HepG2 (cell line): ENCODE measurements around the gene SLN. TPM values are rescaled to one million over a fixed set of nuclear protein-coding genes. Genes with fewer than 3 reads are reported as not detected.

Experiments
- ATAC-seq: fragments of 200-7000 bp; cut with Tn5 transposase; 3 replicates; pipeline ENCODE4 v1.9.1; 2020; ENCODE audit warnings: mild to moderate bottlenecking, moderate library complexity
- BruUV-seq: library from RNA; stranded (reverse); fragments of 400-500 nt; replicated peaks from 2 replicates; lab custom pipeline; 2021; lab: Mats Ljungman, UMichigan
- CTCF ChIA-PET: fragments of 300-600 bp; formaldehyde crosslinking; extraction: SDS; loops from one replicate; lab custom pipeline; 2021; ENCODE audit warnings: low total read pairs, inconsistent platforms, low intra/inter-chr PET ratio; lab: Yijun Ruan, JAX
- POLR2A ChIA-PET: fragments of 350-600 bp; sonication (Branson Sonifier 250); formaldehyde crosslinking; loops from one replicate; lab custom pipeline; 2020; ENCODE audit warnings: antibody characterized with exemption, inconsistent platforms; lab: Yijun Ruan, JAX
- DNase-seq: peaks from one replicate; pipeline ENCODE4 v3.0.0-alpha.2; 2015; ENCODE audit warnings: low spot score
- FAIRE-seq: peaks from 3 replicates; lab custom pipeline; 2011; peaks lifted over from hg19 to GRCh38; lab: Jason Lieb, UNC
- H2AFZ ChIP-seq: one replicate; pipeline ENCODE4 v1.6.1; 2011; ENCODE audit warnings: low read length, inconsistent platforms
- H3K27ac ChIP-seq: fragments of 300-600 bp; 3 replicates; pipeline ENCODE4 v1.8.0; 2011; ENCODE audit warnings: mixed run types, mild to moderate bottlenecking, mixed read lengths, low read length, inconsistent platforms; ENCODE audit not compliant: insufficient read depth; ENCODE audit errors: extremely low read length
- H3K27me3 ChIP-seq, 2 experiments: fragments of 200-600 bp in 1 of 2; 2 replicates in 1 of 2; 3 replicates in 1 of 2; pipeline versions ENCODE4 v1.6.0 to v1.8.0; 2011; ENCODE audit warnings: low read length in 2 of 2, mild to moderate bottlenecking in 2 of 2, moderate library complexity in 2 of 2, inconsistent platforms in 1 of 2; ENCODE audit not compliant: insufficient read depth in 2 of 2, control insufficient read depth in 1 of 2
- H3K36me3 ChIP-seq, 2 experiments: fragments of 200-600 bp in 1 of 2; replicated peaks in 1 of 2; 2 replicates in 1 of 2; 3 replicates in 1 of 2; pipeline versions ENCODE4 v1.5.1 to v1.8.0; 2011; ENCODE audit warnings: low read length in 2 of 2, inconsistent platforms in 1 of 2; ENCODE audit not compliant: insufficient read depth in 2 of 2, control insufficient read depth in 1 of 2
- H3K4me1 ChIP-seq: 2 replicates; pipeline ENCODE4 v1.5.1; 2012; ENCODE audit warnings: low read length, inconsistent platforms; ENCODE audit not compliant: insufficient read depth
- H3K4me2 ChIP-seq: 2 replicates; pipeline ENCODE4 v1.6.0; 2011; ENCODE audit warnings: low read depth, low read length, inconsistent platforms
- H3K4me3 ChIP-seq, 3 experiments: fragments of 200-600 bp in 1 of 3; sonication (generic), shearing (Covaris generic) in 1 of 3; replicated peaks in 1 of 3; 2 replicates each; pipeline ENCODE4 v1.5.1; 2011 to 2016; ENCODE audit warnings: low read length in 3 of 3, inconsistent platforms in 2 of 3, low read depth in 2 of 3, mild to moderate bottlenecking in 2 of 3, control low read depth in 1 of 3, mixed read lengths in 1 of 3; ENCODE audit not compliant: insufficient read depth in 1 of 3
- H3K79me2 ChIP-seq: one replicate; pipeline ENCODE4 v1.6.1; 2011; ENCODE audit warnings: low read length, inconsistent platforms; ENCODE audit not compliant: insufficient read depth
- H3K9ac ChIP-seq: 2 replicates; pipeline ENCODE4 v1.6.0; 2011; ENCODE audit warnings: mild to moderate bottlenecking, low read depth, low read length, inconsistent platforms; ENCODE audit not compliant: insufficient read depth
- H3K9me3 ChIP-seq: 2 replicates; pipeline ENCODE4 v1.5.1; 2012; ENCODE audit warnings: mild to moderate bottlenecking, low read length
- H4K20me1 ChIP-seq: 2 replicates; pipeline ENCODE4 v1.6.0; 2011; ENCODE audit warnings: inconsistent platforms, mild to moderate bottlenecking, low read length, moderate library complexity; ENCODE audit not compliant: insufficient read depth
- CENPBD1 ChIP-seq: sonication (generic); formaldehyde crosslinking; IDR thresholded peaks from 2 replicates; pipeline ENCODE4 v1.8.0; 2022; ENCODE audit warnings: missing genetic modification reagents, low read depth, mild to moderate bottlenecking, borderline replicate concordance
- DDIT3 ChIP-seq: sonication (generic); formaldehyde crosslinking; IDR thresholded peaks from 2 replicates; pipeline ENCODE4 v1.4.0; 2020; ENCODE audit warnings: mild to moderate bottlenecking, missing genetic modification reagents
- MNT ChIP-seq: fragments of 450-650 bp; IDR thresholded peaks from 2 replicates; pipeline ENCODE4 v1.6.1; 2016
- WGBS: methylation state at CpG from one replicate; pipeline ENCODE4 v1.1.6; 2017; ENCODE audit warnings: low lambda C conversion rate; 5-methylcytosine and 5-hydroxymethylcytosine counted together
- in situ Hi-C: cut with HindIII; loops from 2 replicates; pipeline ENCODE4 v1.10.0; 2017; ENCODE audit warnings: low pct_unique_long_range_greater_than_20kb; ENCODE audit not compliant: extremely low pct_ligation_motif_present
- intact Hi-C: fragments of 100-400 bp; cut with micrococcal nuclease; formaldehyde crosslinking; loops from one replicate; pipeline ENCODE4 v1.10.0; 2022; ENCODE audit not compliant: unreplicated experiment
- polyA plus RNA-seq, 8 experiments: library from polyadenylated mRNA; depleted of rRNA in 3 of 8; stranded (reverse) in 7 of 8; unstranded in 1 of 8; fragments of >200 nt; fragmentation: Illumina TruSeq in 4 of 8; extraction: Trizol in 4 of 8; gene quantifications; 2 replicates each; pipeline versions ENCODE4 v1.2.1 to v1.2.3, GENCODE V29; 2011 to 2016; ENCODE audit warnings: low read depth in 4 of 8, missing spikeins in 1 of 8, mixed read lengths in 1 of 8; ENCODE audit not compliant: insufficient read depth in 1 of 8
- total RNA-seq, 5 experiments: library from RNA; depleted of rRNA; stranded (reverse); fragments of >200 nt; fragmentation: Illumina TruSeq; extraction: Trizol; gene quantifications; 2 replicates each; pipeline ENCODE4 v1.2.3, GENCODE V29; 2016; ENCODE audit warnings: low read depth in 1 of 5

Gene SLN
- total and polyA plus RNA-seq, 2 of the 13 experiments (the other 11 are each of a cell fraction or from before 2014, with no cell fraction given) = not detected

- Histone ChIP-seq H3K27ac (no peak overlapping the region), H3K4me1 (no peaks in the 10 kb centered on the region), H2AFZ (no peak overlapping the region), H3K9me3 (no peaks in the 10 kb centered on the region), H3K79me2 (no peaks in the 10 kb centered on the region), H3K9ac (no peak overlapping the region), H4K20me1 (no peaks in the 10 kb centered on the region), H3K4me3 (no peak overlapping the region), H3K4me2 (no peak overlapping the region), H3K36me3 (no peaks in the 10 kb centered on the region), H3K27me3 (peaks cover 4 to 23% of the 10 kb centered on the region in 2 experiments; a peak in 4 of 5 replicates)
- in situ Hi-C loops = no loop called here
- ChIA-PET CTCF (no interaction called here), POLR2A (no interaction called here)
- intact Hi-C loops = no loop called here
- ATAC-seq (no peak), FAIRE-seq (no peak), DNase-seq (no peak)
- WGBS = 5% methylated on average over 8 of the region's 8 CpGs
- peak; percentile 30; the same call in 1 of the 2 replicates for TF ChIP-seq MNT
- no peak for TF ChIP-seq DDIT3
- no TSS peak for BruUV-seq
Observed at GRCh38 chr11:107666911-107667613, 44.8 kb downstream of the SLN start.

- CTCF ChIA-PET = no interaction called here
Observed at GRCh38 chr11:107665018-107665417, 46.8 kb downstream of the SLN start.

More at GRCh38 chr11:107665018-107665417, 46.8 kb downstream of the SLN start:
- FAIRE-seq (no peak), DNase-seq (no peak), ATAC-seq (no peak)
- 1% methylated on average over 10 of the region's 10 CpGs for WGBS
- no peaks in the 10 kb centered on the region for H3K9me3 ChIP-seq
- no peak overlapping the region for H3K9ac ChIP-seq
- H3K27ac ChIP-seq = no peak overlapping the region
- in situ Hi-C loops = no loop called here
- no peak overlapping the region for H3K4me3 ChIP-seq
- no peak overlapping the region for H2AFZ ChIP-seq
- H3K36me3 ChIP-seq = no peaks in the 10 kb centered on the region
- no peaks in the 10 kb centered on the region for H4K20me1 ChIP-seq
- H3K79me2 ChIP-seq = no peaks in the 10 kb centered on the region
- POLR2A ChIA-PET = no interaction called here
- no peak for TF ChIP-seq CENPBD1 (CRISPR knock-in tag)
- intact Hi-C loops = no loop called here
- H3K27me3 ChIP-seq = peaks cover 1 to 14% of the 10 kb centered on the region in 2 experiments; a peak in 4 of 5 replicates
- no peaks in the 10 kb centered on the region for H3K4me1 ChIP-seq
- H3K4me2 ChIP-seq = no peak overlapping the region
- BruUV-seq = no TSS peak
